ENCODE results near the gene KCTD10.
A peak's percentile ranks its signal among the peaks of the same experiment; 100 is the strongest.

KCTD10 gene

GRCh38 chr12:109521831-109522230, 44.7 kb upstream of the KCTD10 start:
- TF ChIP-seq CTCF (IDR thresholded peaks at IDR 0.05) = no peak
- Histone ChIP-seq H3K9me3 (no peaks in the 10 kb centered on the region), H3K4me1 (no peaks in the 10 kb centered on the region), H3K27me3 (no peaks in the 10 kb centered on the region), H3K36me3 (peaks cover 91 to 100% (median 91%) of the 10 kb centered on the region in 3 donors), H3K4me3 (no peak overlapping the region), H3K27ac (no peak overlapping the region)
- intact Hi-C loops (cut with DNase I; ENCODE audit: low total_unique reads) = loop anchor here (10.0 kb wide), 1 partner anchor 253 kb away; no protein-coding TSS in a partner anchor
- DNase-seq = no peak

GRCh38 chr12:109519787-109520186, 42.7 kb upstream of the KCTD10 start:
- H3K4me3 ChIP-seq = no peak overlapping the region
- peaks cover 80 to 100% (median 88%) of the 10 kb centered on the region in 3 donors for H3K36me3 ChIP-seq
- no peak for DNase-seq
- H3K27me3 ChIP-seq = no peaks in the 10 kb centered on the region
- H3K9me3 ChIP-seq = no peaks in the 10 kb centered on the region
- H3K4me1 ChIP-seq = no peaks in the 10 kb centered on the region
- intact Hi-C loops (cut with DNase I; ENCODE audit: low total_unique reads) = loop anchor here (10.0 kb wide), 1 partner anchor 255 kb away; no protein-coding TSS in a partner anchor
- TF ChIP-seq CTCF (IDR thresholded peaks at IDR 0.05) = no peak
- H3K27ac ChIP-seq = no peak overlapping the region

GRCh38 chr12:109518820-109519665, 41.9 kb upstream of the KCTD10 start:
- Histone ChIP-seq H3K36me3 (peaks cover 79 to 100% (median 88%) of the 10 kb centered on the region in 3 donors), H3K4me3 (no peak overlapping the region), H3K27me3 (no peaks in the 10 kb centered on the region), H3K9me3 (no peaks in the 10 kb centered on the region), H3K27ac (no peak overlapping the region), H3K4me1 (no peaks in the 10 kb centered on the region)
- DNase-seq = peak in 1 of 2 donors; percentile 57
- peak; percentile 58 to 69 for TF ChIP-seq CTCF (IDR thresholded peaks at IDR 0.05)
- intact Hi-C loops (cut with DNase I; ENCODE audit: low total_unique reads) = no loop called here

GRCh38 chr12:109517619-109518018, 40.5 kb upstream of the KCTD10 start:
- Histone ChIP-seq H3K9me3 (no peaks in the 10 kb centered on the region), H3K27ac (no peak overlapping the region), H3K36me3 (peaks cover 71 to 100% (median 86%) of the 10 kb centered on the region in 3 donors), H3K4me1 (no peaks in the 10 kb centered on the region), H3K4me3 (no peak overlapping the region), H3K27me3 (no peaks in the 10 kb centered on the region)
- no peak for TF ChIP-seq CTCF (IDR thresholded peaks at IDR 0.05)
- intact Hi-C loops (cut with DNase I; ENCODE audit: low total_unique reads) = no loop called here
- DNase-seq = no peak

DNA sequence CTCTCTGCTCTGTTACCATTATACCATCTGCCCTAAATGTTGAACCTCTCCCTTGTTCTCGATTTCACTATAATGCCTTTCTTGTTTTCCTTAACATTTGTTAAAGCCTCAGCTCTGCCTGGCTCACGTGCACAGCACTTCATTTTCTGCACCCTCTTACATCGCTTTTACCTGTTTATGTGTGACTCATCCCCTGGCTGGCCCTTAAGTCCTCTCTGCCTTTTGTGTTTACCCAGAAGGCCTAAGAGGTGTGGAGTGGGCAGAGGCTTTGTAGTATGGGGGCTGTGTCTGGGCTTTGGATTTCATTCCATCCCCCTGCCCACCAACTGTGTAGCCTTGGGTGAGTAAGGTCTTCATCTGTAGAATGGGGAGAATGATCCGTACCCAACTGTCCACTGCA, 36.9 kb upstream of the KCTD10 start:
- Histone ChIP-seq H3K9me3 (no peaks in the 10 kb centered on the region), H3K27me3 (no peaks in the 10 kb centered on the region), H3K27ac (no peak overlapping the region), H3K4me3 (no peak overlapping the region), H3K36me3 (peaks cover 74 to 100% (median 90%) of the 10 kb centered on the region in 3 donors), H3K4me1 (no peaks in the 10 kb centered on the region)
- intact Hi-C loops (cut with DNase I; ENCODE audit: low total_unique reads) = no loop called here
- DNase-seq = no peak
- TF ChIP-seq CTCF (IDR thresholded peaks at IDR 0.05) = no peak

All from tibial artery (tissue), 4 donors.